SK-N-MC (cell line): ENCODE results near the gene CCDC102A.

Source experiments
- DNase-seq: peaks from one replicate; pipeline ENCODE4 v3.0.0-alpha.2; 2011; ENCODE audit warnings: low read depth, low spot score
- H3K27ac ChIP-seq: fragments of 200-600 bp; sonication (generic); 2 replicates; pipeline ENCODE4 v1.5.1; 2016; ENCODE audit warnings: mixed run types
- H3K36me3 ChIP-seq: fragments of 200-600 bp; sonication (generic); 2 replicates; pipeline ENCODE4 v1.6.1; 2017; ENCODE audit warnings: antibody characterized with exemption, low read length, mixed read lengths; ENCODE audit not compliant: insufficient read depth
- H3K4me3 ChIP-seq: fragments of 200-600 bp; sonication (generic); 2 replicates; pipeline ENCODE4 v1.5.1; 2016
- H3K9ac ChIP-seq: fragments of 200-600 bp; sonication (generic); 2 replicates; pipeline ENCODE4 v1.8.0; 2017; ENCODE audit warnings: mixed run types, mixed read lengths; ENCODE audit not compliant: insufficient read length
- H3K9me3 ChIP-seq: fragments of 200-600 bp; sonication (generic); 2 replicates; pipeline ENCODE4 v1.6.1; 2017; ENCODE audit warnings: low read depth, mild to moderate bottlenecking, antibody characterized with exemption, low read length, moderate library complexity, mixed read lengths
- EZH2 ChIP-seq: fragments of 200-600 bp; sonication (generic); IDR thresholded peaks from one replicate; pipeline ENCODE4 v1.6.1; 2017; ENCODE audit warnings: antibody characterized with exemption
- FOXP2 ChIP-seq: optimal IDR thresholded peaks from 2 replicates; pipeline ENCODE3; 2011; ENCODE audit warnings: mild to moderate bottlenecking, moderate library complexity; ENCODE audit not compliant: insufficient read depth; ENCODE audit errors: extremely low read length, control extremely low read depth
- POLR2AphosphoS5 ChIP-seq: IDR thresholded peaks from 2 replicates; pipeline ENCODE4 v1.6.1; 2012; ENCODE audit warnings: mild to moderate bottlenecking, low read depth, low read length, borderline replicate concordance

The CCDC102A gene

DNA sequence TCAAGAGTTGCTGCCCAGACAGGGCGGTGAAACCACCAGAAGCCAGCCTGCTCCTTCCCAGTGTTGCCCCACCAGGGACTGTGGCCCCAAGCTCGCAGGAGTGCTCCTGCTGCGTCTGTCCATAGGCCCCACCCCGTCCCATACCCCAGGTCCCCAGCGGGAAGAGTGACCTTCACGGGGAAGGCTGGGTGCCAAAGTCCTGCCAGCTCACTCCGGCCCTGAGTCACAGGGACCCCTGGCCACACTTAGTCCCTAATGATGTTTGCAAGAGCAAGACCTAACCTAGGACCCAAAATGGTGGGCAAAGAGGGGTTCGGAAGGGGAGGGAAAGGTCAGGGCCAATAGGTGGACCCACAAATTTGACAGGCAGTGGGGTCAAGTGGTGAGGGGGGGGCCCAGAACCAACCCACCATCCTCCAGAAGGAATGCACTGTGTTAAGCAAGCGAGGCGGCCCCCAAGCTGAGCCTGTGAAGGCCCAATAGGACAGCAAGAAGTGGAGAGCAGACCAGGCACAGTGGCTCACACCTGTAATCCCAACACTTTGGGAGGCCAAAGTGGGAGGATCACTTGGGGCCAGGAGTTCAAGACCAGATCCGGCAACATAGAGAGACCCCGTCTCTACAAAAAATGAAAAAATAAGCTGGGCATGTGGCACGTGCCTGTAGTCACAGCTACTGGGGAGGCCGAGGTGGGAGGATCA, 53.4 kb downstream of the CCDC102A start:
- no peak overlapping the region for H3K9ac ChIP-seq
- H3K4me3 ChIP-seq: no peak overlapping the region

DNA sequence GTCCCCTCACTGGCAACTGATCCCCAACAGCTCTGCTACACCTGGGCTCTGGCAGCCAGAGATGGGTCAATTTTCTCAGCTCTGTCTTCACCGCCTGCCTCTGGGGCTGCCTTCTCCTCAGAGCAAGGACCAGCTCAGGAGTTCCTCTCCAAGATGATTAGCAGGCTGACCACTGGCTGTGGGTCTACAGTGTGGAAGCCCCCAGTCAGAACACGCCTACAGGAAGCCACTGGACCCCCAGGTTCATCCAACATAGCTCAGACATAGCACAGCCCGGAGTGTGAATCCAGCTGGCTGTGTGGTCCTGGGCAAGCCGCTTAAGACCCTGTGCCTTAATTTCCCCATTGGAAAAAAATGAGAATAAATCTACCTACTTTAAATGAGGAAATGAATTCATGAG, 55.0 kb downstream of the CCDC102A start:
- DNase-seq: no peak
- H3K36me3 ChIP-seq: no peaks in the 10 kb centered on the region
- H3K9ac ChIP-seq: no peak overlapping the region
- no peak overlapping the region for H3K27ac ChIP-seq
- TF ChIP-seq EZH2 (no peak), POLR2AphosphoS5 (no peak), FOXP2 (no peak)
- H3K9me3 ChIP-seq: no peaks in the 10 kb centered on the region
- no peak overlapping the region for H3K4me3 ChIP-seq

More for the DNA sequence above, 53.4 kb downstream of the CCDC102A start:
- Histone ChIP-seq H3K27ac (no peak overlapping the region), H3K9me3 (no peaks in the 10 kb centered on the region), H3K36me3 (no peaks in the 10 kb centered on the region)
- TF ChIP-seq FOXP2: no peak
- no peak for TF ChIP-seq POLR2AphosphoS5
- no peak for TF ChIP-seq EZH2
- DNase-seq: no peak

DNA sequence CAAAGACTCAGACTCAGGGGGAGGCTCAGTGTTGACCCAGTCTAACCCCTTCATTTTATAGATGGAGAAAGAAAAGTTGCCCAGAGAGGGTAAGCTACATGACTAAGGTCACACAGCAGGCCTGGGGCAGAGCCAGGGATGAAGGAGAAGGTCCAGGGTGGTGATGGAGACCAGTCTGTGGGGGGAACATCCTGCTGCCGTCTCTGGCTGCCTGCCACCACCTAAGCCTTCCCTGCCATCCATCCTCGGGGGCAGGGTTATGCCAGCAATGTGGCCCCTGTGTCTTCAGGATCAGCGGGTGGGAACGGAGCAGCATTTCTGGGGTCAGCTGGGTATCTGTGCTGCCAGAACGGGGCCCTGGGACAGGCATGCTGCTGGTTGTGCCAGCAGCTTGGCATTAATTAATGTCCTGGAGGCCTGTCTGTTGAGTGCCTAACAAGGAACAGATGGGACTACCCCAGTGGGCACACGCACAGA, 55.6 kb downstream of the CCDC102A start:
- Histone ChIP-seq H3K36me3 (no peaks in the 10 kb centered on the region), H3K9ac (no peak overlapping the region), H3K4me3 (no peak overlapping the region), H3K9me3 (no peaks in the 10 kb centered on the region), H3K27ac (no peak overlapping the region)
- TF ChIP-seq FOXP2: no peak
- no peak for DNase-seq

DNA sequence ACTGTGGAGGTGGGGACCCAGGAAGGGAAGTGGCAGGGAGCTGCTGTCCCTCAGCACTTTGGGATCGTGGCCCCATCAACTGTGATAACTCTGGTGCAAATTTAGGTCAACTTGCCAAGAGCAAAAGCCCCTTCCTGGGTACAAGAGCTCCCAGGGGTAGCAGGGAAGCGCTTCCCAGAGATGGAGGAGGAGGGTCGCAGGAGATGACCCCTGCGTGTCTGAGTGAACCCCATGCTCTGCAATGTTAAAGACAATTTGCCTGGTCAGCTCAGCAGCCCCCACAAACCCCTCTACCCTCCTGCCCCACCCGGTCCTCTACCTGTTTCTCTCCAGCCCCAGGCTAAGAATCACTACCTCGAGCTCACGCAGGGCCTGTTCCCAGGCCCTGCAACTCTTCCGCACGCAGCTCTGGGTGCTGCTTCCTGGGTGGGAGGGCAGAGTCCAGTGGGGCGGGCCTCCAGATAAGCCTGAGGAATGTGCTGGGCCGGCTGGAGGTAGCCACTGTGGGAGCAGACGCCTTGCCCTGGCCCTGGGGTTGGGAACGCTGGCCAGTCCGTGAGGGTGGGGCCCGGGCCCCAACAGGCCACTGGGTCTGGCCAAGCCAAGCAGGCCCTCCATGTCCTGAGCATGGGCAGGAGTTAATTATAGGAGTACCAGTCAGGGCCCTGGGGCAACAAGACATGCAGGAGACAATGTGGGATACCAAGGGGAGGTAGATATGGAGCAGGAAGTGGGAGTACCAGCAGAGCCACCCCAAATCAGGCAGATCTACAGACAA, 56.2 kb downstream of the CCDC102A start:
- H3K9ac ChIP-seq: no peak overlapping the region
- no peak overlapping the region for H3K4me3 ChIP-seq
- no peak overlapping the region for H3K27ac ChIP-seq
- TF ChIP-seq EZH2 (no peak), FOXP2 (no peak), POLR2AphosphoS5 (no peak)
- no peaks in the 10 kb centered on the region for H3K9me3 ChIP-seq
- DNase-seq: no peak
- no peaks in the 10 kb centered on the region for H3K36me3 ChIP-seq

DNA sequence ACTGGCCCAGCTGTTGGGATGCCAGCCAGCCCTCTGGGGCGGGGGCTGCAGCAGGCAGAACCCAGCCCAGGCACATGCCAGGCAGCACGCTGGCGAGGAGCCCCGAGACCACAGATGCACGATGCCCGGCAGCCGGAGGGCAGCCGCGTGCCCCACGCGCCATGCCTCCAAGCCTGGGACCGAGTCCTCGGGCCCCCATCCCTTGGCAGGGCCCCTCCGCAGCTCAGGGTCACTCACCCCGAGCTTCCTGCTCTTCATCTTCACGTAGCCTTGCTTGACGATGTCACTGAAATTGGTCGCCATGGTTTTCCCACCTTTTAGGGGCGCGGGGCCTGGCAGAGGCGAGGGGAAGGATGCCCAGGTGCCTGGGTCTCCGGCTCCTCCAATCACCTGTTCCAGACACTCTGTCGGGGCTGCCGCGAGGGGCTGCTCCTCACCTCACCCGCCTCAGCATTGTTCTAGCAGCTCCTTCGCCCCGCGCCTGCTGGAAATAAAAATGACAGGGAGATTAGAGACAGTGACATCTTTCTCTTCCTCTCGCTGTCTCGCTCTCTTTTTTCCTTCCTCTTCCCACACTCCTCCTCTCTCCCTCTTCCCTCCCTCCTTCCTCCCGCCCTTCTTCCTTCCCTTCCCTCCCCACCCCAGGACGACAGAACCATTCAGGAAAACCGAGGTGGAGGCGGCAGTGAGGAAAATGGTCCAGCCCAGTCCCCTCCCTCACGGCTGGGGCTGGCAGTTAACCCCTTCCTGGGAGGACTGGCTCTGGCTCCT, 57.0 kb downstream of the CCDC102A start:
- no peak overlapping the region for H3K9ac ChIP-seq
- DNase-seq: no peak
- no peaks in the 10 kb centered on the region for H3K36me3 ChIP-seq
- H3K4me3 ChIP-seq: no peak overlapping the region
- no peaks in the 10 kb centered on the region for H3K9me3 ChIP-seq
- TF ChIP-seq POLR2AphosphoS5: no peak
- TF ChIP-seq FOXP2: no peak
- no peak for TF ChIP-seq EZH2
- no peak overlapping the region for H3K27ac ChIP-seq

DNA sequence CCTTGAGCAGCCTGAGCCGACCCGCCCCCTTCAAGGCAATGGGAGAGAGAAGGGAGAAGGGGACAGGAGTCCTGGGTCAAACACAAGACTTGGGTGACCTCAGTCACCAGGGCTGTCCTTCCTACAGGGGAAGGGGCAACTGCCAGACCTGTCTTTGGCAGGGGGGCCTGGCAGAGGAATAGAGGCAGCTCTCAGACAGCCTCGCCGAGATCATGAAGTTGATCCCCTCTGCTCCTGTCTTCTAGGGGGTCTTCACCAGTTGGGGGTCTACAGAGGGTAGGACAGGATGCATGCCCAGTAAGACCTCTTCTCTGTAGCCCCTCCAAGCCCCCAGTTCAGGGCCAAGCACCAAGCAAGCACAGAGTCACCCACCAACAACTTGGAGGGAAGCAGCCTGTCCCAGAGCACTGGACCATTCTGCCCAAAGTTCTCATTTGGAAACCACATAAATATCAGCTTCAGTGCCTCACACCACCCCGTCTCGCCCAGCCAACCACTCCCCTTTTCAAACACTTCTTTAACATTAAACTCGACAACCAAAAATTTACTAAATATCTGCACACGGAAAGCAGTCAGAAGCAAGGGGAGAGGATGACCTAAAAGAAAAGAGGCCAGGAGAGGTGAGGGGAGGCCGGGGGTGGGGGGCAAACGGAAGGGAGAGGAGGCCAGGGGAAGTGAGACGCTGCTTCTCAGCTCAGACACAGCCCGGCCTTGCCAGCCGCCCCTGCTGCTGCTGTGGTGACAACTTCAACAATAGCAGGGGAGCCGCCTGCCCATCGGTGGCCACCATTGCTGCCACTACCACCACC, 57.8 kb downstream of the CCDC102A start:
- TF ChIP-seq EZH2 (no peak), POLR2AphosphoS5 (no peak), FOXP2 (no peak)

DNA sequence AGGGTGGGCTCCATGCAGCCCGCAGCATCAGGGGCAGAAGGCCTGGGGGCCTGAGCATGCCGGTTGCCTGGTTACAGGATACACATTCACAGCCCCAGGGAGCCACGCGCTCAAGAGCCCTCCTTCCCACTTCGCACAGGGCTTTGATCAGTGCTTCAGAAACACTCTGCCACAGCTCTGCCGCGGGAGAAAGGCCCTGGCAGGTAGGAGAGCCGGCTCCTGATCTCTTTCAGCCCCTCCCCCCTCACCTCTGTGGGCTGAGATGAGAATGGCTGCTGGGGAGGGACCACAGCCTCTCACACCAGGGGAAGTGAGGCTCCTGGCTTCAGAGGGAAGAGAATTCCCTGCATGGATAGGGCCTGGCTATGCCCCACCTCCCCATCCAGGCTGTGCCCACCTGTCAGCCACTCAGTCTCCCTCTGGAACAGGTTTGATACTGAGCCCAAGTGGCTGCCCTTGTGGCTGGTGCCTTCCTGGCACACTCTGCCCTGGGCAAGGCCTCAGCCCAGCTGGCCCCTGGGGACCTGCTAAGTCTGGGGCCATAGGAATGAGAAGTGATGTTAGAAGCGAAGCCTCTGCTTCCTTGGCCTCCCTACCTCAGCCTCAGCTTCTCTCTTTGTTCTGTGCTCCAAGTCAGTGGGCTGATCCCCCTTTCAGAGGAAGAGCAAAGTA, 58.7 kb downstream of the CCDC102A start:
- no peak for TF ChIP-seq POLR2AphosphoS5
- no peak for TF ChIP-seq EZH2
- TF ChIP-seq FOXP2: no peak
- Histone ChIP-seq H3K9ac (no peak overlapping the region), H3K27ac (no peak overlapping the region), H3K4me3 (no peak overlapping the region), H3K9me3 (no peaks in the 10 kb centered on the region), H3K36me3 (no peaks in the 10 kb centered on the region)
- DNase-seq: no peak

More for the DNA sequence above, 57.8 kb downstream of the CCDC102A start:
- no peak overlapping the region for H3K9ac ChIP-seq
- no peaks in the 10 kb centered on the region for H3K9me3 ChIP-seq
- DNase-seq: no peak
- H3K27ac ChIP-seq: no peak overlapping the region
- H3K4me3 ChIP-seq: no peak overlapping the region
- no peaks in the 10 kb centered on the region for H3K36me3 ChIP-seq
